WI38 (cell line): ENCODE results near the gene CLMP.

Experiments used
- H3K4me3 ChIP-seq: 2 replicates; pipeline ENCODE4 v1.5.1; 2011; ENCODE audit warnings: low read depth, mild to moderate bottlenecking, control low read depth, low read length
- TF ChIP-seq, protein P1 (sequence below): IDR thresholded peaks from 2 replicates; pipeline ENCODE4 v1.5.1; 2012; ENCODE audit warnings: low read depth, mild to moderate bottlenecking, control low read depth, low read length

CLMP gene

DNA sequence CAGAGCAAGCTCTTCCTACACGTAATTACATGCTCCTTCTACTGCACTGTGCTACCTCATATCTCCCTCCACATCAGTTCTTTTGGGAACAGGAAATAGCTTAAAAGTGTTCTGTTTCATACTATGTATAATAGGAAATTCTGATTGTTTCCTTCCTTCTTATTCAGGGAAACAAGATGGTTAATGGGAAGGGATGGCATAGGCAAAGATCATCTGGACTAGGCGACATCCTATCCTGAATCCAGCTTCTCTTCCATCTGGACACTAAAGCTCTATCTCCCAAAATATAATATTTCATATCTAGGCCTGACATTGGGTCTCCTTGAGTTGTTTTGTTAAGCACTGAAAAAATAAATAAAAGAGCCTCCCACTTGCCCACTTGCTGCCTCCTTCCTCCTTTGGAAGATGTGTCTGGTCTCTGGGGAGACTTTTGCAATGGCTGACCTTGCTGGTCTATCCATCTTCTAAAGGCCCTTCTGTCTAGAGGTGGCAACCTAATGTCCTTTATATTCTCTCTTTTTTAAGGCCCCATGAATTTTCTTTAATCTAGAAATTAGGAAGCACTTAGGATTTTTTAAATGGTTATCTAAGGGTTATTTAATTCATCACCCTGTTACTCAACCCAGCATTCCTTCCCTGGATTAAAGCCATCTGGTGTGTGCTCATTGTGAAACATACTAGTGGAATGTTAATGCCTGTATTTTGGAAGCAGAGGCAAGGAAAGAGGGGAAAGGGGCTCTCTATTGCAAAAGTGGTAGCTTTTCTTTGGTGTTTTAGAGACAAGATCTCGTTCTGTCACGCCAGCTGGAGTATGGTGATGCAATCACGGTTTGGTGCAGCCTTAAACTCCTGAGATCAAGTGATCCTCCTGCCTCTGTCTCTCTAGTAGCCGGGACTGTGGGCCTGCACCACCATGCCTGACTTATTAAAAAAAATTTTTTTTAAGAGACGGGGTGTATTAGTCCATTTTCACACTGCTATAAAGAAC lies 20.6 kb downstream of the CLMP start:
- TF ChIP-seq, protein P1, sequence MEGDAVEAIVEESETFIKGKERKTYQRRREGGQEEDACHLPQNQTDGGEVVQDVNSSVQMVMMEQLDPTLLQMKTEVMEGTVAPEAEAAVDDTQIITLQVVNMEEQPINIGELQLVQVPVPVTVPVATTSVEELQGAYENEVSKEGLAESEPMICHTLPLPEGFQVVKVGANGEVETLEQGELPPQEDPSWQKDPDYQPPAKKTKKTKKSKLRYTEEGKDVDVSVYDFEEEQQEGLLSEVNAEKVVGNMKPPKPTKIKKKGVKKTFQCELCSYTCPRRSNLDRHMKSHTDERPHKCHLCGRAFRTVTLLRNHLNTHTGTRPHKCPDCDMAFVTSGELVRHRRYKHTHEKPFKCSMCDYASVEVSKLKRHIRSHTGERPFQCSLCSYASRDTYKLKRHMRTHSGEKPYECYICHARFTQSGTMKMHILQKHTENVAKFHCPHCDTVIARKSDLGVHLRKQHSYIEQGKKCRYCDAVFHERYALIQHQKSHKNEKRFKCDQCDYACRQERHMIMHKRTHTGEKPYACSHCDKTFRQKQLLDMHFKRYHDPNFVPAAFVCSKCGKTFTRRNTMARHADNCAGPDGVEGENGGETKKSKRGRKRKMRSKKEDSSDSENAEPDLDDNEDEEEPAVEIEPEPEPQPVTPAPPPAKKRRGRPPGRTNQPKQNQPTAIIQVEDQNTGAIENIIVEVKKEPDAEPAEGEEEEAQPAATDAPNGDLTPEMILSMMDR, result no peak
- H3K4me3 ChIP-seq, result no peak overlapping the region

DNA sequence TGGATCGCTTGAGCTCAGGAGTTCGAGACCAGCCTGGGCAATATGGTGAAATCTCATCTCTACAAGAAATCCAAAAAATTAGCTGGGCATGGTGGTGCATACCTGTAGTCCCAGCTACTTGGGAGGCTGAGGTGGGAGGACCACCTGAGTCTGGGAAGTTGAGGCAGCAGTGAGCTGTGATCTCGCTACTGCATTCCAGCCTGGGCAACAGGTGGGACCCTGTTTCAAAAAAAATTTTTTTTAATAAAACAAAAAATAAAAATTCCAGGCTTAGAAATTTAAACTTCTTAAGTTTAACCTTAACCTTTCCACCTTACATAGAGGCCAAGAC lies 21.2 kb downstream of the CLMP start:
- TF ChIP-seq, protein P1, result no peak

DNA sequence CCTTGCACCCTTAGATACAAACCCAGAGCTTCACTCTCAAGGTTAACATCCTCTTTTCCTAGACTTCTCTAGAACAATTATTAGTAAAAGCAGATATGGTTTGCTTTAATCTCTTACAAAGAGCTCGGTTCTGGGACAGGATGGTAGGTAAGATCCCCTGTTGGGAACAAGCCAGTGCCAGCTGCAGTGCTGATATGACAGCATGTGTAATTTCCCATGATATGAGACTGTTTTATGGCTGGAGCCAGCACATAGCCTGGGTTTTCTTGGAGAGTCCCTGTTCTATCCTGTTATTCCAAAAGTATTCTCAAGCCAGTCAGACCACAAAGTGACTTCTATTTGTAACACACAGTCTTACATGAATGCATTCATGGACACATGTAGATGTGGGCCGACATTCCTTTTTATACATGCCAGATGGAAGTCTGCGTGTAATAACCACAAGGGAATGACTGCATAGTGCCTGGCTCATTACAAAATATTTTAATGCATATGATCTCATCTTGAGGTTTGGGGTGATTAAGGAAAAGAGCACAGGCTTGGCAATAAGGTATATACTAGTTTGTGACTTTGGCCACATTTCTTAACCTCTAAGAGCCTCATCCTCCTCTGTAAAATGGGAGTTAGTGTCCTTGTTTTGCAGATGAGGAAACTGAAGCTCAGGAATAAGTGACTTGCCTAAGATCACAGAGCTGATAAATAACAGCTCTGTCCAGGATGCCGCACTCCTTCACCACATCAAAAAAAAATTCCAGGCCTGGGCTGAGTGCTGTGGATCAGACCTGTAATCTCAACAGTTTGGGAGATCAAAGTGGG lies 21.8 kb downstream of the CLMP start:
- TF ChIP-seq, protein P1, result no peak
- no peak overlapping the region for H3K4me3 ChIP-seq

More for the DNA sequence above, 21.2 kb downstream of the CLMP start:
- H3K4me3 ChIP-seq, result no peak overlapping the region

DNA sequence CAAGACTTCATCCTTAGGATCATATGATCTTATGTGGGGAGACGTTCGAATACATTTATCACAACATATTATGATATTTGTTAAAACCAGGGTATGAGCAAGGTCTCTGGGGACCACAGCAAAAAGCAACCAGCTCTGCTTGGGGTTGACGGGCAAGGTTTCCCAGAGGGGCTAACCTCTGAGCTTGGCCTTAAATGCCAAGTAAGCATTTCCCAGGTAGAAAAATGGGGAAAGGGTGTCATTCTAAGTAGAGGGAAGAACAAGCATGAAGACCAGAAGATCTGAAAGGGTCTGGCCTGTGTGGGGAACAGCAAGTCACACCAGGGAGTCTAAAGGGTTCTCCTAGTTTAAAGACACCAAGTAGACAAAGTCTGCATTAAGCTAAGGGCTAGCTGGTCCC lies 24.1 kb downstream of the CLMP start:
- H3K4me3 ChIP-seq, result no peak overlapping the region
- TF ChIP-seq, protein P1, result no peak

DNA sequence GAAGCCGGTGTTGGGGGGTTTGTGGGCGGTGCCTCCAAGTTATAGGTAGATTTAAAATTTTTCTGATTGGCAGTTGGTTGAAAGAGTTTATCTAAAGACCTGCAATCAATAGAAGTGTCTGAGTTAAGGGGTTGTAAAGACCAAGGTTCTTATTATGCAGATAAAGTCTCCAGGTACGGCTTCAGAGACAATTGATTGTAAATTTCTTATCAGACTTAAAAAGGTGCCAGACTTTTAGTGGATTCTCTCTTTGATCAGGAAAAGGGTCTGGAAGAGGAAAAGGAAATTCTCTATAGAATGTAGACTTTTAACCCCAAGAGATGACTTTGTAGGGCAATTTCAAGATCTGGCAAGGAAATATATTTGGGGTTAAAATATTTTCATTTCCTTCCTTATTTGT lies 25.2 kb downstream of the CLMP start:
- H3K4me3 ChIP-seq, result no peak overlapping the region
- TF ChIP-seq, protein P1, result no peak

DNA sequence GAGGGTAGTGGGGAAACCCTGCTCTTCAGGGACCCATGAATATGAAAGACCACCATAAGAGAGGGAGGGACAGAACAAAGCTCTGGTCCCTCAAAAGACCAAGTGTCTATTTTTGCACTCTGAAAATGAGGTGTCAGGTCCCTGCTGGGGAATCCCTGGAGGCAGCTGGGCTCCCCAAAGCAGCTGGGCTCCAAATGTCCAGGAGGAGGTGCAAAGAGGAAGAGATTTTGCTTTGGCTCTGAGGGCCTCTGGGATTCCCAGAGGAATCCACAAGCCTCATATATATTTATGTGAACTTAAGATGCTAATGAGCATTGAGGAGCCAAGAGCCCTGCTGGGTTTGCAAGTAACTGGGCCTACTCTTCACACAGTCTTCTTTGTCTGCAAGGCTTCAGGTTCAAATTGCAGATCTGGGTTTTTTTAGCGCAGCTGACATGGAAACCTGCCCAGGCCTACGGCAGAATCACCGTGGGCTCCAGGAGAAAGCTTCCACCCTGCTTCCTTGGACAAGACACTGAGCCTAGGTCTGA lies 26.0 kb downstream of the CLMP start:
- no peak overlapping the region for H3K4me3 ChIP-seq
- TF ChIP-seq, protein P1, result no peak
